Measurements from ENCODE around the gene SSTR4.

SSTR4 gene

GRCh38 chr20:23029324-23029723 is 5.8 kb upstream of the SSTR4 start:
- Histone ChIP-seq H3F3A (ENCODE audit: insufficient read depth) (no peaks in the 10 kb centered on the region), H3K79me2 (ENCODE audit: insufficient read depth, low read length) (no peaks in the 10 kb centered on the region), H2AFZ (ENCODE audit: low read depth, low read length, severe bottlenecking) (no peak overlapping the region), H3K9ac (ENCODE audit: low read length) (no peak overlapping the region), H4K20me1 (ENCODE audit: low read depth, low read length) (no peaks in the 10 kb centered on the region), H3K27ac (ENCODE audit: low read depth, low read length) (no peak overlapping the region), H3K27me3 (ENCODE audit: low read length) (no peaks in the 10 kb centered on the region), H3K4me3 (ENCODE audit: insufficient read depth, low read length, poor library complexity, severe bottlenecking) (no peak overlapping the region), H3K4me2 (ENCODE audit: low read depth, low read length, poor library complexity, severe bottlenecking) (no peak overlapping the region), H3K9me2 (replicated peaks; ENCODE audit: insufficient read depth, low read length) (no peaks in the 10 kb centered on the region), H3K36me3 (ENCODE audit: low read length) (no peaks in the 10 kb centered on the region), H3K9me3 (ENCODE audit: insufficient read depth, low read length) (no peaks in the 10 kb centered on the region)
- no peak for TF ChIP-seq EZH2phosphoT487 (conservative IDR thresholded peaks at IDR 0.05; ENCODE audit: low read length)
- no peak for TF ChIP-seq CTCF (IDR thresholded peaks at IDR 0.05; ENCODE audit: insufficient read depth, low read length, poor library complexity, severe bottlenecking)

GRCh38 chr20:23031346-23031745 is 3.8 kb upstream of the SSTR4 start:
- H3K9me2 ChIP-seq (replicated peaks; ENCODE audit: insufficient read depth, low read length), result no peaks in the 10 kb centered on the region
- H3K27ac ChIP-seq (ENCODE audit: low read depth, low read length), result no peak overlapping the region
- no peaks in the 10 kb centered on the region for H3K36me3 ChIP-seq (ENCODE audit: low read length)
- no peak overlapping the region for H3K4me3 ChIP-seq (ENCODE audit: insufficient read depth, low read length, poor library complexity, severe bottlenecking)
- TF ChIP-seq CTCF (IDR thresholded peaks at IDR 0.05; ENCODE audit: insufficient read depth, low read length, poor library complexity, severe bottlenecking), result no peak
- TF ChIP-seq EZH2phosphoT487 (conservative IDR thresholded peaks at IDR 0.05; ENCODE audit: low read length), result no peak
- H3K4me2 ChIP-seq (ENCODE audit: low read depth, low read length, poor library complexity, severe bottlenecking), result no peak overlapping the region
- no peaks in the 10 kb centered on the region for H3K9me3 ChIP-seq (ENCODE audit: insufficient read depth, low read length)
- H3K27me3 ChIP-seq (ENCODE audit: low read length), result no peaks in the 10 kb centered on the region
- no peaks in the 10 kb centered on the region for H3F3A ChIP-seq (ENCODE audit: insufficient read depth)
- H3K9ac ChIP-seq (ENCODE audit: low read length), result no peak overlapping the region
- H4K20me1 ChIP-seq (ENCODE audit: low read depth, low read length), result no peaks in the 10 kb centered on the region
- H3K79me2 ChIP-seq (ENCODE audit: insufficient read depth, low read length), result no peaks in the 10 kb centered on the region
- no peak overlapping the region for H2AFZ ChIP-seq (ENCODE audit: low read depth, low read length, severe bottlenecking)

GRCh38 chr20:23032056-23032749 is 2.9 kb upstream of the SSTR4 start:
- H3K27ac ChIP-seq (ENCODE audit: low read depth, low read length), result no peak overlapping the region
- H3K9me3 ChIP-seq (ENCODE audit: insufficient read depth, low read length), result no peaks in the 10 kb centered on the region
- no peak overlapping the region for H3K9ac ChIP-seq (ENCODE audit: low read length)
- H2AFZ ChIP-seq (ENCODE audit: low read depth, low read length, severe bottlenecking), result no peak overlapping the region
- no peaks in the 10 kb centered on the region for H3F3A ChIP-seq (ENCODE audit: insufficient read depth)
- no peak overlapping the region for H3K4me2 ChIP-seq (ENCODE audit: low read depth, low read length, poor library complexity, severe bottlenecking)
- no peak for TF ChIP-seq CTCF (IDR thresholded peaks at IDR 0.05; ENCODE audit: insufficient read depth, low read length, poor library complexity, severe bottlenecking)
- TF ChIP-seq EZH2phosphoT487 (conservative IDR thresholded peaks at IDR 0.05; ENCODE audit: low read length), result no peak
- H3K79me2 ChIP-seq (ENCODE audit: insufficient read depth, low read length), result no peaks in the 10 kb centered on the region
- no peaks in the 10 kb centered on the region for H3K9me2 ChIP-seq (replicated peaks; ENCODE audit: insufficient read depth, low read length)
- H3K27me3 ChIP-seq (ENCODE audit: low read length), result no peaks in the 10 kb centered on the region
- H3K36me3 ChIP-seq (ENCODE audit: low read length), result no peaks in the 10 kb centered on the region
- H4K20me1 ChIP-seq (ENCODE audit: low read depth, low read length), result no peaks in the 10 kb centered on the region
- H3K4me3 ChIP-seq (ENCODE audit: insufficient read depth, low read length, poor library complexity, severe bottlenecking), result no peak overlapping the region

All from SU-DHL-6 (cell line).